HG03575 (cell line): Measurements from ENCODE around the gene TAS2R40.
"Not testable (repeated sequence)": the region's sequence is repeated elsewhere in the genome, so short reads cannot be mapped to it uniquely, and the experiment has no call there.

Experiments used
- ATAC-seq: cut with Tn5 transposase; IDR thresholded peaks from one replicate; pipeline ENCODE4 v1.9.1; 2021; ENCODE audit not compliant: unreplicated experiment, insufficient number of reproducible peaks, low FRiP score; ENCODE audit errors: extremely low read depth

The TAS2R40 gene

GRCh38 chr7:143221737-143222136 lies at the start of gene TAS2R40:
Gene TAS2R40, plus strand, starts transcription at chr7:143222037. Its CDS starts 42 bp downstream, at chr7:143222079.
- no peak for ATAC-seq

- ATAC-seq: no peak
These were observed 49.5 kb upstream of the TAS2R40 start for GRCh38 chr7:143172354-143172753.

GRCh38 chr7:143176128-143176527 lies 45.7 kb upstream of the TAS2R40 start:
- no peak for ATAC-seq

- no peak for ATAC-seq
These were observed 44.3 kb upstream of the TAS2R40 start for GRCh38 chr7:143177374-143178119.

GRCh38 chr7:143180771-143181170 lies 41.1 kb upstream of the TAS2R40 start:
- ATAC-seq: not testable (repeated sequence)

- no peak for ATAC-seq
These were observed 40.5 kb upstream of the TAS2R40 start for GRCh38 chr7:143181349-143181748.

GRCh38 chr7:143183024-143183423 lies 38.8 kb upstream of the TAS2R40 start, which contains the start of gene TAS2R39:
Gene TAS2R39, plus strand, starts transcription at chr7:143183419. Its CDS starts 0 bp downstream, at chr7:143183419.
- ATAC-seq: no peak

GRCh38 chr7:143185551-143185950 lies 36.3 kb upstream of the TAS2R40 start:
- ATAC-seq: no peak

GRCh38 chr7:143188994-143189393 lies 32.8 kb upstream of the TAS2R40 start:
- no peak for ATAC-seq

- no peak for ATAC-seq
These were observed 28.0 kb upstream of the TAS2R40 start for GRCh38 chr7:143193880-143194279.

- ATAC-seq: no peak
These were observed 22.8 kb upstream of the TAS2R40 start for GRCh38 chr7:143199040-143199439.

GRCh38 chr7:143202161-143202560 lies 19.7 kb upstream of the TAS2R40 start:
- no peak for ATAC-seq

GRCh38 chr7:143203386-143203785 lies 18.5 kb upstream of the TAS2R40 start:
- no peak for ATAC-seq

GRCh38 chr7:143205560-143206293 lies 16.1 kb upstream of the TAS2R40 start:
- peak; percentile 87 for ATAC-seq

- ATAC-seq: no peak
These were observed 11.3 kb upstream of the TAS2R40 start for GRCh38 chr7:143210541-143210940.

GRCh38 chr7:143213478-143213877 lies 8.4 kb upstream of the TAS2R40 start:
- not testable (repeated sequence) for ATAC-seq

GRCh38 chr7:143214789-143215679 lies 6.8 kb upstream of the TAS2R40 start:
- peak; percentile 96 for ATAC-seq

- ATAC-seq: no peak
These were observed 5.7 kb upstream of the TAS2R40 start for GRCh38 chr7:143216151-143216550.

- ATAC-seq: no peak
These were observed 5.2 kb upstream of the TAS2R40 start for GRCh38 chr7:143216686-143217085.
